Ovary (tissue), 3 donors: ENCODE measurements around the gene PNMA8A.

ENCODE experiments used
- CTCF ChIP-seq, 3 donors: fragments of 450-650 bp in 2 of 3; fragments of 200-600 bp in 1 of 3; IDR thresholded peaks; one replicate each; pipeline versions ENCODE4 v1.5.1 to v1.8.0; 2016 to 2022; ENCODE audit warnings: antibody characterized with exemption in 3 of 3, mild to moderate bottlenecking in 1 of 3
- POLR2A ChIP-seq: fragments of 450-650 bp; IDR thresholded peaks from one replicate; pipeline ENCODE4 v1.6.1; 2017; ENCODE audit warnings: antibody characterized with exemption, mild to moderate bottlenecking, moderate library complexity
- donor health status: DM: no; HTN: no; CAD: no.

GRCh38 chr19:46508206-46508605, 36.8 kb upstream of the PNMA8A start:
- TF ChIP-seq POLR2A = no peak
- no peak for TF ChIP-seq CTCF (IDR thresholded peaks at IDR 0.05)
